Astrocyte of the cerebellum (primary cell): ENCODE results near the gene TMEM163.
"Not testable (repeated sequence)": the region's sequence is repeated elsewhere in the genome, so short reads cannot be mapped to it uniquely, and the experiment has no call there.

Experiments used
- DNase-seq: peaks from one replicate; pipeline ENCODE4 v3.0.0-alpha.2; 2011; ENCODE audit warnings: low read depth
- H3K4me3 ChIP-seq: 2 replicates; pipeline ENCODE4 v1.5.1; 2011; ENCODE audit warnings: mild to moderate bottlenecking, low read depth, low read length, moderate library complexity
- CTCF ChIP-seq: IDR thresholded peaks from 2 replicates; pipeline ENCODE4 v1.5.1; 2012; ENCODE audit warnings: low read length, low read depth, moderate library complexity, mild to moderate bottlenecking; ENCODE audit errors: missing control alignments
- in situ Hi-C: cut with HindIII; loops from 2 replicates; pipeline ENCODE4 v1.10.0; 2017; ENCODE audit warnings: low sequenced_read_pairs

TMEM163 gene

GRCh38 chr2:134490559-134490958, 228.2 kb downstream of the TMEM163 start:
- DNase-seq = no peak
- no peak for TF ChIP-seq CTCF
- no peak overlapping the region for H3K4me3 ChIP-seq
- in situ Hi-C loops = no loop called here

- no peak for TF ChIP-seq CTCF
- no peak for DNase-seq
- H3K4me3 ChIP-seq = no peak overlapping the region
- in situ Hi-C loops = no loop called here
Measured at GRCh38 chr2:134489732-134490384, 228.9 kb downstream of the TMEM163 start.

- TF ChIP-seq CTCF = no peak
- in situ Hi-C loops = no loop called here
- no peak for DNase-seq
- no peak overlapping the region for H3K4me3 ChIP-seq
Measured at GRCh38 chr2:134482766-134483340, 235.9 kb downstream of the TMEM163 start.

GRCh38 chr2:134482131-134482723, 236.6 kb downstream of the TMEM163 start:
- TF ChIP-seq CTCF = no peak
- DNase-seq = no peak
- H3K4me3 ChIP-seq = no peak overlapping the region
- in situ Hi-C loops = no loop called here

GRCh38 chr2:134479696-134480330, 239.0 kb downstream of the TMEM163 start:
- no peak for DNase-seq
- TF ChIP-seq CTCF = no peak
- in situ Hi-C loops = no loop called here
- H3K4me3 ChIP-seq = no peak overlapping the region

GRCh38 chr2:134476982-134477381, 241.8 kb downstream of the TMEM163 start:
- in situ Hi-C loops = not testable (repeated sequence)

More at GRCh38 chr2:134476982-134477381, 241.8 kb downstream of the TMEM163 start:
- not testable (repeated sequence) for DNase-seq, H3K4me3 ChIP-seq
